K562 (cell line): ENCODE results near the gene TBR1. TPM values are rescaled to one million over a fixed set of nuclear protein-coding genes. Genes with fewer than 3 reads are reported as not detected.

Experiments
- ATAC-seq: fragments of 200-7000 bp; cut with Tn5 transposase; 3 replicates; pipeline ENCODE4 v1.9.1; 2020; ENCODE audit warnings: moderate library complexity
- BruUV-seq: library from RNA; stranded (reverse); fragments of 400-500 nt; replicated peaks from 2 replicates; lab custom pipeline; 2021; lab: Mats Ljungman, UMichigan
- CTCF ChIA-PET: fragments of 300-600 bp; formaldehyde crosslinking; extraction: SDS; loops from one replicate; lab custom pipeline; 2021; ENCODE audit warnings: low intra/inter-chr PET ratio; lab: Yijun Ruan, JAX
- POLR2A ChIA-PET: fragments of 300-600, 350-650 bp; sonication (Branson Sonifier 250); formaldehyde crosslinking; extraction: SDS; loops from one replicate; lab custom pipeline; 2021; ENCODE audit warnings: antibody characterized with exemption, inconsistent platforms; lab: Yijun Ruan, JAX
- DNase-seq, 4 experiments: peaks; one replicate each; pipeline versions ENCODE4 v3.0.0 to v3.0.0-alpha.2; 2011 to 2018; ENCODE audit warnings: low spot score in 3 of 4, mixed read lengths in 3 of 4; ENCODE audit errors: extremely low read depth in 1 of 4
- FAIRE-seq: peaks from 2 replicates; lab custom pipeline; 2011; peaks lifted over from hg19 to GRCh38; lab: Jason Lieb, UNC
- H2AFZ ChIP-seq: 2 replicates; pipeline ENCODE4 v1.6.0; 2011; ENCODE audit warnings: low read depth, low read length, control low read depth, inconsistent platforms
- H3K27ac ChIP-seq: fragments of 200-600 bp; 3 replicates; pipeline ENCODE4 v1.8.0; 2011; ENCODE audit warnings: low read depth, mild to moderate bottlenecking, control low read depth, inconsistent platforms, low read length, moderate library complexity, mixed read lengths; ENCODE audit errors: extremely low read depth
- H3K27me3 ChIP-seq, 2 experiments: fragments of 300-600 bp in 1 of 2; 2 replicates in 1 of 2; 3 replicates in 1 of 2; pipeline versions ENCODE4 v1.6.0 to v1.8.0; 2011; ENCODE audit warnings: inconsistent platforms in 2 of 2, low read length in 2 of 2, mild to moderate bottlenecking in 1 of 2, mixed read lengths in 1 of 2, moderate library complexity in 1 of 2; ENCODE audit not compliant: control insufficient read depth in 2 of 2, insufficient read depth in 2 of 2
- H3K36me3 ChIP-seq: fragments of 300-600 bp; 3 replicates; pipeline ENCODE4 v1.8.0; 2011; ENCODE audit warnings: mild to moderate bottlenecking, low read length, inconsistent platforms; ENCODE audit not compliant: control insufficient read depth, insufficient read depth
- H3K4me1 ChIP-seq, 2 experiments: fragments of 200-600 bp in 1 of 2; replicated peaks in 1 of 2; 2 replicates in 1 of 2; 3 replicates in 1 of 2; pipeline versions ENCODE4 v1.5.1 to v1.8.0; 2011; ENCODE audit warnings: inconsistent platforms in 2 of 2, low read length in 2 of 2, mild to moderate bottlenecking in 1 of 2, mixed read lengths in 1 of 2, moderate library complexity in 1 of 2; ENCODE audit not compliant: control insufficient read depth in 2 of 2, insufficient read depth in 2 of 2
- H3K4me2 ChIP-seq: 2 replicates; pipeline ENCODE4 v1.6.1; 2011; ENCODE audit warnings: low read length, control low read depth, inconsistent platforms, mixed read lengths; ENCODE audit not compliant: insufficient read depth
- H3K4me3 ChIP-seq: fragments of 200-600 bp; sonication (generic), shearing (Covaris generic); 2 replicates; pipeline ENCODE4 v1.5.1; 2016; ENCODE audit warnings: control low read depth, inconsistent platforms
- H3K79me2 ChIP-seq: fragments of 200-600 bp; 3 replicates; pipeline ENCODE4 v1.8.0; 2011; ENCODE audit warnings: low read length, inconsistent platforms; ENCODE audit not compliant: control insufficient read depth, insufficient read depth
- H3K9ac ChIP-seq, 2 experiments: 2 replicates each; pipeline versions ENCODE4 v1.6.0 to v1.6.1; 2011; ENCODE audit warnings: low read depth in 2 of 2, low read length in 2 of 2, control low read depth in 1 of 2, inconsistent platforms in 1 of 2, mild to moderate bottlenecking in 1 of 2, mixed read lengths in 1 of 2; ENCODE audit not compliant: insufficient read depth in 1 of 2
- H3K9me1 ChIP-seq: one replicate; pipeline ENCODE4 v1.6.0; 2011; ENCODE audit warnings: inconsistent platforms, mild to moderate bottlenecking, low read length, moderate library complexity; ENCODE audit not compliant: control insufficient read depth, insufficient read depth
- H3K9me3 ChIP-seq: replicated peaks from 2 replicates; pipeline ENCODE4 v1.5.1; 2011; ENCODE audit warnings: low read depth, low read length, inconsistent platforms; ENCODE audit not compliant: control insufficient read depth, insufficient read depth
- H4K20me1 ChIP-seq: replicated peaks from 2 replicates; pipeline ENCODE4 v1.6.1; 2011; ENCODE audit warnings: low read length, inconsistent platforms, mixed read lengths; ENCODE audit not compliant: control insufficient read depth, insufficient read depth
- BRCA1 ChIP-seq, 2 experiments: fragments of 450-650 bp in 1 of 2; sonication (generic) in 1 of 2; formaldehyde crosslinking in 1 of 2; IDR thresholded peaks; 2 replicates each; pipeline versions ENCODE4 v1.5.0 to v1.6.1; 2017 to 2020; ENCODE audit warnings: mild to moderate bottlenecking in 1 of 2, missing genetic modification reagents in 1 of 2
- CBFB ChIP-seq: sonication (generic); formaldehyde crosslinking; IDR thresholded peaks from 2 replicates; pipeline ENCODE4 v1.4.0; 2020; ENCODE audit warnings: mild to moderate bottlenecking, missing genetic modification reagents
- DIDO1 ChIP-seq: fragments of 450-650 bp; IDR thresholded peaks from 2 replicates; pipeline ENCODE4 v1.6.1; 2016; ENCODE audit warnings: low read depth, missing biosample characterization, missing genetic modification characterization
- ELF2 ChIP-seq: fragments of 250-450 bp; sonication (Bioruptor Pico); IDR thresholded peaks from 2 replicates; pipeline ENCODE4 v1.5.0; 2021; ENCODE audit warnings: mild to moderate bottlenecking
- FOXA3 ChIP-seq, 2 experiments: fragments of 450-650 bp in 1 of 2; sonication (generic) in 1 of 2; formaldehyde crosslinking; IDR thresholded peaks in 1 of 2; conservative IDR thresholded peaks in 1 of 2; 2 replicates each; pipeline versions ENCODE4 v1.4.0 to v1.8.0; 2020 to 2022; ENCODE audit warnings: mild to moderate bottlenecking in 2 of 2, missing genetic modification reagents in 1 of 2
- GABPB1 ChIP-seq: sonication (generic); formaldehyde crosslinking; IDR thresholded peaks from 2 replicates; pipeline ENCODE4 v1.8.0; 2022; ENCODE audit warnings: mild to moderate bottlenecking, missing genetic modification reagents
- HLTF ChIP-seq: fragments of 450-650 bp; IDR thresholded peaks from 2 replicates; pipeline ENCODE4 v1.6.1; 2016
- MAFG ChIP-seq: fragments of 450-650 bp; conservative IDR thresholded peaks from 2 replicates; pipeline ENCODE4 v1.6.1; 2016; ENCODE audit warnings: missing genetic modification characterization, missing compliant biosample characterization
- NFATC3 ChIP-seq: fragments of 450-650 bp; IDR thresholded peaks from 2 replicates; pipeline ENCODE4 v1.6.1; 2017; ENCODE audit warnings: mild to moderate bottlenecking
- NR2C2 ChIP-seq, 2 experiments: fragments of 200-800 bp in 1 of 2; sonication (Bioruptor generic) in 1 of 2; sonication (generic) in 1 of 2; formaldehyde crosslinking in 1 of 2; IDR thresholded peaks; 2 replicates each; pipeline versions ENCODE4 v1.6.1 to v1.8.0; 2016 to 2022; ENCODE audit warnings: mild to moderate bottlenecking in 1 of 2, missing compliant biosample characterization in 1 of 2, missing genetic modification characterization in 1 of 2, missing genetic modification reagents in 1 of 2
- SREBF2 ChIP-seq: sonication (generic); formaldehyde crosslinking; IDR thresholded peaks from 2 replicates; pipeline ENCODE4 v1.4.0; 2020; ENCODE audit warnings: mild to moderate bottlenecking, missing genetic modification reagents
- SRSF1 ChIP-seq: fragments of 200-400 bp; formaldehyde crosslinking; IDR thresholded peaks from 2 replicates; pipeline ENCODE4 v1.6.1; 2017; ENCODE audit warnings: mild to moderate bottlenecking, low read depth, low read length, moderate library complexity
- TAF9B ChIP-seq: fragments of 450-650 bp; IDR thresholded peaks from 2 replicates; pipeline ENCODE4 v1.6.1; 2018; ENCODE audit warnings: mild to moderate bottlenecking; ENCODE audit not compliant: partially characterized antibody
- ZNF133 ChIP-seq: fragments of 250-450 bp; sonication (Bioruptor Pico); IDR thresholded peaks from 2 replicates; pipeline ENCODE4 v1.4.0; 2020; ENCODE audit warnings: mild to moderate bottlenecking
- ZNF586 ChIP-seq: fragments of 450-650 bp; formaldehyde crosslinking; conservative IDR thresholded peaks from 2 replicates; pipeline ENCODE4 v1.4.0; 2020; ENCODE audit warnings: mild to moderate bottlenecking, moderate library complexity
- ZNF764 ChIP-seq: fragments of 250-450 bp; sonication (Bioruptor Pico); IDR thresholded peaks from 2 replicates; pipeline ENCODE4 v1.4.0; 2020; ENCODE audit warnings: low read depth, mild to moderate bottlenecking, moderate library complexity
- WGBS: fragments of 100-300 bp; shearing (Covaris generic); methylation state at CpG from one replicate; pipeline ENCODE4 v1.1.6; 2016; ENCODE audit warnings: low coverage, mixed read lengths; ENCODE audit not compliant: insufficient coverage; ENCODE audit errors: missing lambda C conversion rate; 5-methylcytosine and 5-hydroxymethylcytosine counted together
- in situ Hi-C: fragments of 300-500 bp; cut with MboI; formaldehyde crosslinking; loops from 4 replicates; pipeline ENCODE4 v1.15.0; 2018; ENCODE audit warnings: inconsistent platforms, mixed read lengths
- intact Hi-C: fragments of 100-400 bp; cut with micrococcal nuclease; formaldehyde crosslinking; loops from 2 replicates; pipeline ENCODE4 v1.14.2; 2022
- polyA plus RNA-seq, 8 experiments: library from polyadenylated mRNA; depleted of rRNA in 4 of 8; stranded (reverse) in 5 of 8; unstranded in 3 of 8; fragments of >200 nt; fragmentation: Nextera tagmentation in 2 of 8; fragmentation: Illumina TruSeq in 1 of 8; extraction: Ambion mirVana in 2 of 8; extraction: Trizol in 1 of 8; gene quantifications; 2 replicates each; pipeline versions ENCODE4 v1.2.1 to v1.2.3, GENCODE V29; 2011 to 2014; ENCODE audit warnings: inconsistent platforms in 1 of 8, missing spikeins in 1 of 8
- total RNA-seq, 7 experiments: library from RNA; depleted of rRNA in 6 of 7; stranded (reverse); fragments of >200 nt in 6 of 7; fragmentation: Illumina TruSeq in 2 of 7; extraction: Trizol in 2 of 7; gene quantifications; 2 replicates each; pipeline versions ENCODE4 v1.2.1 to v1.2.3, GENCODE V29; 2011 to 2021; ENCODE audit warnings: low replicate concordance in 1 of 7

Gene TBR1
- total and polyA plus RNA-seq, 9 of the 15 experiments (the other 6 are each of a cell fraction or from before 2014, with no cell fraction given): 0.01 to 0.09 TPM; not detected in 7

- Histone ChIP-seq H3K9me3 (no peaks in the 10 kb centered on the region), H2AFZ (no peak overlapping the region), H3K79me2 (no peaks in the 10 kb centered on the region; the same call in 2 of the 3 replicates), H4K20me1 (no peaks in the 10 kb centered on the region), H3K27ac (no peak overlapping the region), H3K4me1 (no peaks in the 10 kb centered on the region), H3K36me3 (peaks cover 89% of the 10 kb centered on the region), H3K9me1 (no peaks in the 10 kb centered on the region), H3K4me2 (no peak overlapping the region), H3K27me3 (no peaks in the 10 kb centered on the region), H3K9ac (no peak overlapping the region), H3K4me3 (no peak overlapping the region)
- intact Hi-C loops (no loop called here), in situ Hi-C loops (no loop called here)
- ChIA-PET CTCF (no interaction called here), POLR2A (no interaction called here)
- no peak for DNase-seq
- ATAC-seq: no peak
- BruUV-seq: no TSS peak
- 89% methylated on average over 4 of the region's 4 CpGs for WGBS
- no peak for FAIRE-seq
- TF ChIP-seq GABPB1 (CRISPR knock-in tag) (no peak), NFATC3 (no peak), BRCA1 (IDR thresholded peaks at IDR 0.05) (no peak), BRCA1 (CRISPR knock-in tag; IDR thresholded peaks at IDR 0.05) (no peak), ZNF586 (CRISPR knock-in tag) (no peak), SREBF2 (CRISPR knock-in tag) (no peak), DIDO1 (tag) (no peak), MAFG (tag) (no peak), ELF2 (no peak), SRSF1 (no peak), NR2C2 (CRISPR knock-in tag; IDR thresholded peaks at IDR 0.05) (no peak), NR2C2 (tag; IDR thresholded peaks at IDR 0.05) (no peak), FOXA3 (CRISPR knock-in tag; conservative IDR thresholded peaks at IDR 0.05 in 1 of 2, IDR thresholded peaks at IDR 0.05 in 1 of 2) (no peak), ZNF133 (CRISPR knock-in tag) (no peak), CBFB (CRISPR knock-in tag) (no peak), ZNF764 (CRISPR knock-in tag) (no peak), HLTF (no peak), TAF9B (no peak)
- TF ChIP-seq, all 486 proteins: peak for 0
These were observed 24.2 kb upstream of the TBR1 start for GRCh38 chr2:161391737-161392506.
